Hepatic stellate cell (primary cell): ENCODE data around the gene ATP8A1.
A peak's percentile ranks its signal among the peaks of the same experiment; 100 is the strongest.
"Not testable (repeated sequence)": the region's sequence is repeated elsewhere in the genome, so short reads cannot be mapped to it uniquely, and the experiment has no call there.

Experiments
- DNase-seq: peaks from one replicate; pipeline ENCODE4 v3.0.0; 2011; ENCODE audit warnings: low spot score

ATP8A1 gene

GRCh38 chr4:42656944-42657792 lies at the start of gene ATP8A1:
TSS of gene ATP8A1 (minus strand) at chr4:42657105. CDS start at chr4:42656873, 232 bp downstream.
- peak; percentile 84 for DNase-seq

- no peak for DNase-seq
These were observed 49.2 kb upstream of the ATP8A1 start for GRCh38 chr4:42706086-42706485.

GRCh38 chr4:42703813-42704212 lies 46.9 kb upstream of the ATP8A1 start:
- no peak for DNase-seq

- no peak for DNase-seq
These were observed 46.0 kb upstream of the ATP8A1 start for GRCh38 chr4:42702895-42703294.

GRCh38 chr4:42701780-42702179 lies 44.9 kb upstream of the ATP8A1 start:
- DNase-seq = not testable (repeated sequence)

GRCh38 chr4:42690537-42690936 lies 33.6 kb upstream of the ATP8A1 start:
- no peak for DNase-seq

- no peak for DNase-seq
These were observed 26.5 kb upstream of the ATP8A1 start for GRCh38 chr4:42683393-42683792.

GRCh38 chr4:42678512-42678911 lies 21.6 kb upstream of the ATP8A1 start:
- no peak for DNase-seq

GRCh38 chr4:42676066-42676951 lies 19.4 kb upstream of the ATP8A1 start:
- DNase-seq = no peak

- DNase-seq = no peak
These were observed 16.1 kb upstream of the ATP8A1 start for GRCh38 chr4:42673082-42673425.

- DNase-seq = no peak
These were observed 15.6 kb upstream of the ATP8A1 start for GRCh38 chr4:42672359-42673081.

GRCh38 chr4:42671431-42672194 lies 14.7 kb upstream of the ATP8A1 start:
- no peak for DNase-seq

GRCh38 chr4:42658261-42658660 lies 1.4 kb upstream of the ATP8A1 start:
- DNase-seq = no peak

GRCh38 chr4:42656679-42656943 lies 294 bp downstream of the ATP8A1 start:
- no peak for DNase-seq

- peak; percentile 17 for DNase-seq
These were observed 805 bp downstream of the ATP8A1 start for GRCh38 chr4:42655921-42656678.

- DNase-seq = no peak
These were observed 1.7 kb downstream of the ATP8A1 start for GRCh38 chr4:42655269-42655637.

GRCh38 chr4:42654631-42655268 lies 2.2 kb downstream of the ATP8A1 start:
- peak; percentile 24 for DNase-seq

GRCh38 chr4:42653626-42654560 lies 3.0 kb downstream of the ATP8A1 start:
- DNase-seq = no peak

GRCh38 chr4:42652529-42653231 lies 4.2 kb downstream of the ATP8A1 start:
- not testable (repeated sequence) for DNase-seq
